HCT116 (cell line): ENCODE measurements around the gene GLI3. TPM values are rescaled to one million over a fixed set of nuclear protein-coding genes. Genes with fewer than 3 reads are reported as not detected.

Experiments used
- ATAC-seq: fragments of 200-7000 bp; cut with Tn5 transposase; 2 replicates; pipeline ENCODE4 v1.9.1; 2020; ENCODE audit warnings: mild to moderate bottlenecking, moderate library complexity
- BruUV-seq: library from RNA; stranded (reverse); fragments of 400-500 nt; replicated peaks from 2 replicates; lab custom pipeline; 2021; lab: Mats Ljungman, UMichigan
- CTCF ChIA-PET: fragments of 300-600 bp; sonication (Branson Sonifier 250); formaldehyde crosslinking; loops from one replicate; lab custom pipeline; 2021; ENCODE audit warnings: antibody characterized with exemption; lab: Charles Lee
- POLR2A ChIA-PET: fragments of 300-600, 350-600 bp; sonication (Branson Sonifier 250); formaldehyde crosslinking; loops from one replicate; lab custom pipeline; 2021; ENCODE audit warnings: antibody characterized with exemption; lab: Charles Lee
- RAD21 ChIA-PET, 2 experiments: fragments of 300-600 bp; sonication (Branson Sonifier 250); formaldehyde crosslinking; loops; one replicate each; lab custom pipeline; 2023; ENCODE audit warnings: low total read pairs in 2 of 2; ENCODE audit not compliant: uncharacterized antibody in 2 of 2, unreplicated experiment in 2 of 2, low non-redundant PET in 1 of 2; lab: Charles Lee
- DNase-seq: peaks from one replicate; pipeline ENCODE4 v3.0.0-alpha.2; 2010; ENCODE audit warnings: low read depth, low spot score
- H2AFZ ChIP-seq: fragments of 200-600 bp; shearing (Covaris generic), sonication (generic); 2 replicates; pipeline ENCODE4 v1.6.1; 2017; ENCODE audit warnings: low read depth, mixed run types, mixed read lengths, antibody characterized with exemption, low read length; ENCODE audit not compliant: poor library complexity, severe bottlenecking
- H3K27ac ChIP-seq: 2 replicates; pipeline ENCODE4 v1.5.1; 2012; ENCODE audit warnings: low read depth, low read length
- H3K27me3 ChIP-seq: fragments of 200-600 bp; sonication (generic); 2 replicates; pipeline ENCODE4 v1.6.1; 2016; ENCODE audit warnings: mixed run types, low read length, mixed read lengths; ENCODE audit not compliant: insufficient read depth
- H3K36me3 ChIP-seq, 2 experiments: fragments of 200-500 bp in 1 of 2; fragments of 200-600 bp in 1 of 2; sonication (Bioruptor generic) in 1 of 2; sonication (generic) in 1 of 2; 2 replicates each; pipeline versions ENCODE4 v1.5.1 to v1.6.1; 2014 to 2016; ENCODE audit warnings: low read length in 2 of 2, inconsistent platforms in 1 of 2, mixed read lengths in 1 of 2, mixed run types in 1 of 2; ENCODE audit not compliant: insufficient read depth in 2 of 2, control insufficient read depth in 1 of 2
- H3K4me1 ChIP-seq, 2 experiments: fragments of 200-600 bp in 1 of 2; sonication (generic) in 1 of 2; 2 replicates each; pipeline versions ENCODE4 v1.5.1 to v1.6.1; 2012 to 2017; ENCODE audit warnings: low read length in 2 of 2, inconsistent platforms in 1 of 2, mild to moderate bottlenecking in 1 of 2, mixed read lengths in 1 of 2, mixed run types in 1 of 2, moderate library complexity in 1 of 2; ENCODE audit not compliant: insufficient read depth in 2 of 2, control insufficient read depth in 1 of 2
- H3K4me2 ChIP-seq: fragments of 200-600 bp; sonication (generic); 2 replicates; pipeline ENCODE4 v1.6.1; 2017; ENCODE audit warnings: mixed run types, low read length, mixed read lengths
- H3K4me3 ChIP-seq, 2 experiments: fragments of 200-600 bp in 1 of 2; sonication (generic) in 1 of 2; replicated peaks in 1 of 2; 2 replicates each; pipeline ENCODE4 v1.5.1; 2011 to 2016; ENCODE audit warnings: low read length in 2 of 2, control low read depth in 1 of 2, low read depth in 1 of 2, mild to moderate bottlenecking in 1 of 2, mixed read lengths in 1 of 2, mixed run types in 1 of 2
- H3K79me2 ChIP-seq: fragments of 200-600 bp; sonication (generic); 2 replicates; pipeline ENCODE4 v1.6.1; 2017; ENCODE audit warnings: mild to moderate bottlenecking, mixed run types, low read length, moderate library complexity, mixed read lengths; ENCODE audit not compliant: insufficient read depth
- H3K9ac ChIP-seq: fragments of 200-600 bp; sonication (generic); 2 replicates; pipeline ENCODE4 v1.6.1; 2016; ENCODE audit warnings: low read length, mixed read lengths
- H3K9me2 ChIP-seq: fragments of 200-600 bp; sonication (generic), shearing (Covaris generic); 2 replicates; pipeline ENCODE4 v1.6.1; 2017; ENCODE audit warnings: mixed run types, mild to moderate bottlenecking, moderate library complexity; ENCODE audit not compliant: insufficient read depth
- H3K9me3 ChIP-seq, 2 experiments: fragments of 200-500 bp in 1 of 2; fragments of 200-600 bp in 1 of 2; sonication (Bioruptor generic) in 1 of 2; sonication (generic) in 1 of 2; 2 replicates each; pipeline ENCODE4 v1.6.1; 2014 to 2017; ENCODE audit warnings: low read length in 2 of 2, mixed read lengths in 2 of 2, inconsistent platforms in 1 of 2, low read depth in 1 of 2, mild to moderate bottlenecking in 1 of 2, mixed run types in 1 of 2, moderate library complexity in 1 of 2; ENCODE audit not compliant: control insufficient read depth in 1 of 2, insufficient read depth in 1 of 2
- H4K20me1 ChIP-seq: fragments of 200-600 bp; sonication (generic), shearing (Covaris generic); 2 replicates; pipeline ENCODE4 v1.6.1; 2017; ENCODE audit warnings: mixed run types, mild to moderate bottlenecking, moderate library complexity; ENCODE audit not compliant: insufficient read depth
- CBX3 ChIP-seq: IDR thresholded peaks from 2 replicates; pipeline ENCODE4 v1.6.1; 2012; ENCODE audit warnings: low read depth
- CEBPB ChIP-seq: IDR thresholded peaks from 2 replicates; pipeline ENCODE4 v1.6.1; 2012; ENCODE audit warnings: low read depth
- EGR1 ChIP-seq: IDR thresholded peaks from 2 replicates; pipeline ENCODE4 v1.6.1; 2012; ENCODE audit warnings: low read depth
- ELF1 ChIP-seq: IDR thresholded peaks from 2 replicates; pipeline ENCODE4 v1.6.1; 2012; ENCODE audit warnings: low read depth, borderline replicate concordance
- EZH2 ChIP-seq: fragments of 200-600 bp; sonication (generic); IDR thresholded peaks from 2 replicates; pipeline ENCODE4 v1.6.1; 2017; ENCODE audit warnings: antibody characterized with exemption, mixed run types
- POLR2A ChIP-seq: IDR thresholded peaks from 2 replicates; pipeline ENCODE4 v1.7.0; 2011; ENCODE audit warnings: borderline replicate concordance; ENCODE audit not compliant: insufficient read depth, insufficient read length; ENCODE audit errors: extremely low read depth
- RAD21 ChIP-seq: IDR thresholded peaks from 2 replicates; pipeline ENCODE4 v1.6.1; 2012; ENCODE audit warnings: low read depth, mild to moderate bottlenecking
- SRF ChIP-seq: IDR thresholded peaks from 2 replicates; pipeline ENCODE4 v1.6.1; 2012; ENCODE audit warnings: low read depth
- TCF7L2 ChIP-seq: IDR thresholded peaks from 2 replicates; pipeline ENCODE4 v1.7.0; 2011; ENCODE audit warnings: borderline replicate concordance, inconsistent platforms; ENCODE audit not compliant: insufficient read depth, insufficient read length; ENCODE audit errors: extremely low read depth
- YY1 ChIP-seq: IDR thresholded peaks from 2 replicates; pipeline ENCODE4 v1.6.1; 2011; ENCODE audit warnings: low read length, low read depth, moderate library complexity, mild to moderate bottlenecking; ENCODE audit not compliant: insufficient replicate concordance; ENCODE audit errors: extremely low read depth
- ZFX ChIP-seq: fragments of 450-650 bp; IDR thresholded peaks from 2 replicates; pipeline ENCODE4 v1.6.1; 2017
- ZNF274 ChIP-seq: fragments of 200-500 bp; sonication (Bioruptor generic); IDR thresholded peaks from 2 replicates; pipeline ENCODE4 v1.6.1; 2014; ENCODE audit warnings: mild to moderate bottlenecking, low read depth, low read length, inconsistent platforms
- intact Hi-C: fragments of 100-400 bp; cut with micrococcal nuclease; formaldehyde crosslinking; loops from 2 replicates; pipeline ENCODE4 v1.10.0; 2022
- total RNA-seq: library from RNA; stranded (reverse); gene quantifications from one replicate; pipeline ENCODE4 v1.2.1, GENCODE V29; 2021; ENCODE audit not compliant: unreplicated experiment
- TF ChIP-seq, protein P1 (sequence below): IDR thresholded peaks from 2 replicates; pipeline ENCODE4 v1.6.1; 2012; ENCODE audit warnings: low read depth
- TF ChIP-seq, protein P2 (sequence below): IDR thresholded peaks from 2 replicates; pipeline ENCODE4 v1.6.1; 2011; ENCODE audit warnings: mild to moderate bottlenecking, low read length, moderate library complexity; ENCODE audit not compliant: insufficient replicate concordance; ENCODE audit errors: extremely low read depth
- TF ChIP-seq, protein P3 (sequence below): IDR thresholded peaks from 2 replicates; pipeline ENCODE4 v1.6.1; 2012
- TF ChIP-seq, protein P4 (sequence below), 3 experiments: fragments of 200-600 bp in 1 of 3; sonication (generic) in 1 of 3; IDR thresholded peaks in 2 of 3; conservative IDR thresholded peaks in 1 of 3; 2 replicates each; pipeline ENCODE4 v1.5.1; 2012 to 2017; ENCODE audit warnings: low read depth in 2 of 3, low read length in 2 of 3, antibody characterized with exemption in 1 of 3, borderline replicate concordance in 1 of 3, control low read depth in 1 of 3, mild to moderate bottlenecking in 1 of 3, mixed read lengths in 1 of 3, mixed run types in 1 of 3, moderate library complexity in 1 of 3; ENCODE audit not compliant: insufficient read depth in 1 of 3
- TF ChIP-seq, protein P5 (sequence below): IDR thresholded peaks from 2 replicates; pipeline ENCODE4 v1.6.1; 2012

GLI3 gene
- total RNA-seq, 1 experiment from 2014 or later = 0.07 TPM

DNA sequence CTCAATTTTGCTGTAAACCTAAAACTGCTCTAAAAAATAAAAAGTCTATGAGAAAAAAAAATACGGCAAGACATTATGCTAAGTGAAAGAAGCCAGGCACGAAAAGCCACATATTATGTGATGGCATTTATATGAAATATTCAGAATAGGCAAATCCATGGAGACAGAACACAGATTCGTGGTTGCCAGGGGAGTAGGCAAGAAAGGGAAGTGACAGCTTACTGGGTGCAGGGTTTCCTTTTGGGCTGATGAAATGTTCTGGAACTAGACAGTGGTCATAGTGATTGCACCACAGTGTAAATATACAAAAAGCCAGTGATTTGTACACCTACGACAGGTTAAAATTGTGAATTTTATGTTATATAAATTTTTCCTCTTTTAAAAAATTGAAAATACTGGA, 41.3 kb upstream of the GLI3 start:
- H3K27ac ChIP-seq = no peak overlapping the region
- no peak overlapping the region for H3K9ac ChIP-seq
- peaks cover 3 to 4% of the 10 kb centered on the region in 2 experiments; a peak in 1 of 4 replicates for H3K9me3 ChIP-seq
- no peaks in the 10 kb centered on the region for H3K4me1 ChIP-seq
- no TSS peak for BruUV-seq
- DNase-seq (no peak), ATAC-seq (no peak)
- H4K20me1 ChIP-seq = no peaks in the 10 kb centered on the region
- H3K9me2 ChIP-seq = no peaks in the 10 kb centered on the region
- POLR2A ChIA-PET = no interaction called here
- CTCF ChIA-PET = no interaction called here
- RAD21 ChIA-PET = no interaction called here
- H3K27me3 ChIP-seq = no peaks in the 10 kb centered on the region; the same call in 1 of the 2 replicates
- H3K79me2 ChIP-seq = no peaks in the 10 kb centered on the region
- H3K4me3 ChIP-seq = no peak overlapping the region
- H3K36me3 ChIP-seq = no peaks in the 10 kb centered on the region
- TF ChIP-seq ELF1 (no peak), YY1 (no peak), ZFX (no peak), EGR1 (no peak), CBX3 (no peak), CEBPB (no peak), RAD21 (no peak), POLR2A (no peak), SRF (no peak), ZNF274 (no peak), EZH2 (no peak), TCF7L2 (no peak)
- TF ChIP-seq, protein P1, sequence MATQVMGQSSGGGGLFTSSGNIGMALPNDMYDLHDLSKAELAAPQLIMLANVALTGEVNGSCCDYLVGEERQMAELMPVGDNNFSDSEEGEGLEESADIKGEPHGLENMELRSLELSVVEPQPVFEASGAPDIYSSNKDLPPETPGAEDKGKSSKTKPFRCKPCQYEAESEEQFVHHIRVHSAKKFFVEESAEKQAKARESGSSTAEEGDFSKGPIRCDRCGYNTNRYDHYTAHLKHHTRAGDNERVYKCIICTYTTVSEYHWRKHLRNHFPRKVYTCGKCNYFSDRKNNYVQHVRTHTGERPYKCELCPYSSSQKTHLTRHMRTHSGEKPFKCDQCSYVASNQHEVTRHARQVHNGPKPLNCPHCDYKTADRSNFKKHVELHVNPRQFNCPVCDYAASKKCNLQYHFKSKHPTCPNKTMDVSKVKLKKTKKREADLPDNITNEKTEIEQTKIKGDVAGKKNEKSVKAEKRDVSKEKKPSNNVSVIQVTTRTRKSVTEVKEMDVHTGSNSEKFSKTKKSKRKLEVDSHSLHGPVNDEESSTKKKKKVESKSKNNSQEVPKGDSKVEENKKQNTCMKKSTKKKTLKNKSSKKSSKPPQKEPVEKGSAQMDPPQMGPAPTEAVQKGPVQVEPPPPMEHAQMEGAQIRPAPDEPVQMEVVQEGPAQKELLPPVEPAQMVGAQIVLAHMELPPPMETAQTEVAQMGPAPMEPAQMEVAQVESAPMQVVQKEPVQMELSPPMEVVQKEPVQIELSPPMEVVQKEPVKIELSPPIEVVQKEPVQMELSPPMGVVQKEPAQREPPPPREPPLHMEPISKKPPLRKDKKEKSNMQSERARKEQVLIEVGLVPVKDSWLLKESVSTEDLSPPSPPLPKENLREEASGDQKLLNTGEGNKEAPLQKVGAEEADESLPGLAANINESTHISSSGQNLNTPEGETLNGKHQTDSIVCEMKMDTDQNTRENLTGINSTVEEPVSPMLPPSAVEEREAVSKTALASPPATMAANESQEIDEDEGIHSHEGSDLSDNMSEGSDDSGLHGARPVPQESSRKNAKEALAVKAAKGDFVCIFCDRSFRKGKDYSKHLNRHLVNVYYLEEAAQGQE = no peak
- TF ChIP-seq, protein P2, sequence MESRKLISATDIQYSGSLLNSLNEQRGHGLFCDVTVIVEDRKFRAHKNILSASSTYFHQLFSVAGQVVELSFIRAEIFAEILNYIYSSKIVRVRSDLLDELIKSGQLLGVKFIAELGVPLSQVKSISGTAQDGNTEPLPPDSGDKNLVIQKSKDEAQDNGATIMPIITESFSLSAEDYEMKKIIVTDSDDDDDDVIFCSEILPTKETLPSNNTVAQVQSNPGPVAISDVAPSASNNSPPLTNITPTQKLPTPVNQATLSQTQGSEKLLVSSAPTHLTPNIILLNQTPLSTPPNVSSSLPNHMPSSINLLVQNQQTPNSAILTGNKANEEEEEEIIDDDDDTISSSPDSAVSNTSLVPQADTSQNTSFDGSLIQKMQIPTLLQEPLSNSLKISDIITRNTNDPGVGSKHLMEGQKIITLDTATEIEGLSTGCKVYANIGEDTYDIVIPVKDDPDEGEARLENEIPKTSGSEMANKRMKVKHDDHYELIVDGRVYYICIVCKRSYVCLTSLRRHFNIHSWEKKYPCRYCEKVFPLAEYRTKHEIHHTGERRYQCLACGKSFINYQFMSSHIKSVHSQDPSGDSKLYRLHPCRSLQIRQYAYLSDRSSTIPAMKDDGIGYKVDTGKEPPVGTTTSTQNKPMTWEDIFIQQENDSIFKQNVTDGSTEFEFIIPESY = no peak
- TF ChIP-seq, protein P3, sequence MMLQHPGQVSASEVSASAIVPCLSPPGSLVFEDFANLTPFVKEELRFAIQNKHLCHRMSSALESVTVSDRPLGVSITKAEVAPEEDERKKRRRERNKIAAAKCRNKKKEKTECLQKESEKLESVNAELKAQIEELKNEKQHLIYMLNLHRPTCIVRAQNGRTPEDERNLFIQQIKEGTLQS = no peak
- TF ChIP-seq, protein P4, sequence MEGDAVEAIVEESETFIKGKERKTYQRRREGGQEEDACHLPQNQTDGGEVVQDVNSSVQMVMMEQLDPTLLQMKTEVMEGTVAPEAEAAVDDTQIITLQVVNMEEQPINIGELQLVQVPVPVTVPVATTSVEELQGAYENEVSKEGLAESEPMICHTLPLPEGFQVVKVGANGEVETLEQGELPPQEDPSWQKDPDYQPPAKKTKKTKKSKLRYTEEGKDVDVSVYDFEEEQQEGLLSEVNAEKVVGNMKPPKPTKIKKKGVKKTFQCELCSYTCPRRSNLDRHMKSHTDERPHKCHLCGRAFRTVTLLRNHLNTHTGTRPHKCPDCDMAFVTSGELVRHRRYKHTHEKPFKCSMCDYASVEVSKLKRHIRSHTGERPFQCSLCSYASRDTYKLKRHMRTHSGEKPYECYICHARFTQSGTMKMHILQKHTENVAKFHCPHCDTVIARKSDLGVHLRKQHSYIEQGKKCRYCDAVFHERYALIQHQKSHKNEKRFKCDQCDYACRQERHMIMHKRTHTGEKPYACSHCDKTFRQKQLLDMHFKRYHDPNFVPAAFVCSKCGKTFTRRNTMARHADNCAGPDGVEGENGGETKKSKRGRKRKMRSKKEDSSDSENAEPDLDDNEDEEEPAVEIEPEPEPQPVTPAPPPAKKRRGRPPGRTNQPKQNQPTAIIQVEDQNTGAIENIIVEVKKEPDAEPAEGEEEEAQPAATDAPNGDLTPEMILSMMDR (IDR thresholded peaks at IDR 0.05 in 2 of 3, conservative IDR thresholded peaks at IDR 0.05 in 1 of 3; ENCODE audit: borderline replicate concordance in 1 of 3, insufficient read depth in 1 of 3, low read depth in 2 of 3, low read length in 2 of 3) = no peak
- TF ChIP-seq, protein P5, sequence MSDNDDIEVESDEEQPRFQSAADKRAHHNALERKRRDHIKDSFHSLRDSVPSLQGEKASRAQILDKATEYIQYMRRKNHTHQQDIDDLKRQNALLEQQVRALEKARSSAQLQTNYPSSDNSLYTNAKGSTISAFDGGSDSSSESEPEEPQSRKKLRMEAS = no peak
- intact Hi-C loops = no loop called here
- H2AFZ ChIP-seq = no peak overlapping the region
- H3K4me2 ChIP-seq = no peak overlapping the region
